ENCODE data around the gene PFDN4.

DNA sequence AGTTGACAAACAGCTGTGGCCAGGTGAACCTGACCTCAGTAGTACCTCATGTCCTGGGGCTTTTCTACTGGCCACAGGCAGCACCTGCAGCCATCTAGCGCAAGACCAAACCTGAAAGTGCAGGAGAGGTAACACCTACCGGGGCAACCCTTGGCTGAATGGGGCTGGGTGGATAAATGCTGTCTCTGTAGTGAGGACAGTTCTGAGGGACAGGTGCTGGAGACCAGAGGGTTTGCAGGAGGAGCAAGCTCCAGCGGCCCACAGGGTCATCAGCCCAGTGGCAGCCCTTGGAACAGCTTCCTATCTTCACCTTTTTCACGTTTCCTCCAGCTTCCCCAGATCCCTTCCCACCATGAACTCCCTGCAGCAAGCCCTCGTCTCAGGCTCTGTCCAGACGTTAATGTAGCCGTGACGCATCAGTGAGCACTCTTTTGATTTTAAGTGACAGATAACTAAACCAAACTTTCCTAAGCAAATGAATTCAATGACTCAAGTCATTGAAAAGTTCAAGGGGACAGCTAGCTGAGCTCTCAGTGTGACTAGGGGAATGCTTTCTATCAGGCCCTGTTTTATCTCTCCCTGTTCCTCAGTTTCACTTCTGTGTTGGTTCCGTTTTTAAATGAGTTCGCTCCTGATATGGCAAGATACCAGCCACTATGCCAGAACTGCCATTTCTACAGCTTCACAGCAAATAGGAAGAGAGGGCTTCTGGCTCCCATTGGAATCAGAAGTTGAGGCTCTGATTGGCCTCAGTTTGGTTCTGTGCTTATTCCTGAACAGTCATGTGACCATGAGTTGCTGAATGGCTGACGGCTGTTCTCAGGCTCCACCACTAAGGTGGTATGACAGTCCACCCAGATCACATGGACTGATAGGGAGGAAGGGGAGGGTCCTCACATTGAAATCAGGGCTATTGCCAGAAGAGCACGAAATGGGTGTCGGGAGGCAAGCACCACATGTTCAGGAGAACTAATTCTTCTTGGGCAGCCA is 12.1 kb upstream of the PFDN4 start:
- TF ChIP-seq, protein P1, sequence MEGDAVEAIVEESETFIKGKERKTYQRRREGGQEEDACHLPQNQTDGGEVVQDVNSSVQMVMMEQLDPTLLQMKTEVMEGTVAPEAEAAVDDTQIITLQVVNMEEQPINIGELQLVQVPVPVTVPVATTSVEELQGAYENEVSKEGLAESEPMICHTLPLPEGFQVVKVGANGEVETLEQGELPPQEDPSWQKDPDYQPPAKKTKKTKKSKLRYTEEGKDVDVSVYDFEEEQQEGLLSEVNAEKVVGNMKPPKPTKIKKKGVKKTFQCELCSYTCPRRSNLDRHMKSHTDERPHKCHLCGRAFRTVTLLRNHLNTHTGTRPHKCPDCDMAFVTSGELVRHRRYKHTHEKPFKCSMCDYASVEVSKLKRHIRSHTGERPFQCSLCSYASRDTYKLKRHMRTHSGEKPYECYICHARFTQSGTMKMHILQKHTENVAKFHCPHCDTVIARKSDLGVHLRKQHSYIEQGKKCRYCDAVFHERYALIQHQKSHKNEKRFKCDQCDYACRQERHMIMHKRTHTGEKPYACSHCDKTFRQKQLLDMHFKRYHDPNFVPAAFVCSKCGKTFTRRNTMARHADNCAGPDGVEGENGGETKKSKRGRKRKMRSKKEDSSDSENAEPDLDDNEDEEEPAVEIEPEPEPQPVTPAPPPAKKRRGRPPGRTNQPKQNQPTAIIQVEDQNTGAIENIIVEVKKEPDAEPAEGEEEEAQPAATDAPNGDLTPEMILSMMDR (IDR thresholded peaks at IDR 0.05) = no peak
- TF ChIP-seq POLR2A (IDR thresholded peaks at IDR 0.05) = no peak
